ENCODE measurements around the gene MACROD2.

Gene MACROD2

GRCh38 chr20:15578113-15578512, 1582.8 kb downstream of the MACROD2 start:
- DNase-seq, result no peak

GRCh38 chr20:15579688-15580087, 1584.4 kb downstream of the MACROD2 start:
- DNase-seq, result no peak

- DNase-seq, result no peak
These were observed 1586.9 kb downstream of the MACROD2 start for GRCh38 chr20:15582146-15582760.

- DNase-seq, result no peak
These were observed 1589.2 kb downstream of the MACROD2 start for GRCh38 chr20:15584507-15584906.

- DNase-seq, result no peak
These were observed 1597.8 kb downstream of the MACROD2 start for GRCh38 chr20:15593081-15593480.

GRCh38 chr20:15594158-15594695, 1598.9 kb downstream of the MACROD2 start:
- DNase-seq, result no peak

- no peak for DNase-seq
These were observed 1601.0 kb downstream of the MACROD2 start for GRCh38 chr20:15596220-15596890.

GRCh38 chr20:15597306-15597705, 1602.0 kb downstream of the MACROD2 start:
- no peak for DNase-seq

GRCh38 chr20:15599961-15600360, 1604.6 kb downstream of the MACROD2 start:
- DNase-seq, result no peak

GRCh38 chr20:15600565-15600964, 1605.2 kb downstream of the MACROD2 start:
- no peak for DNase-seq

- DNase-seq, result no peak
These were observed 1608.2 kb downstream of the MACROD2 start for GRCh38 chr20:15603506-15603905.

GRCh38 chr20:15603978-15604805, 1608.9 kb downstream of the MACROD2 start:
- DNase-seq, result no peak

GRCh38 chr20:15609921-15610320, 1614.6 kb downstream of the MACROD2 start:
- DNase-seq, result no peak

- no peak for DNase-seq
These were observed 1615.5 kb downstream of the MACROD2 start for GRCh38 chr20:15610787-15611186.

- DNase-seq, result no peak
These were observed 1616.2 kb downstream of the MACROD2 start for GRCh38 chr20:15611541-15611940.

- DNase-seq, result no peak
These were observed 1616.9 kb downstream of the MACROD2 start for GRCh38 chr20:15612198-15612597.

GRCh38 chr20:15612769-15613168, 1617.5 kb downstream of the MACROD2 start:
- no peak for DNase-seq

GRCh38 chr20:15613530-15613929, 1618.2 kb downstream of the MACROD2 start:
- DNase-seq, result no peak

GRCh38 chr20:15616626-15617025, 1621.3 kb downstream of the MACROD2 start:
- no peak for DNase-seq

GRCh38 chr20:15618110-15618509, 1622.8 kb downstream of the MACROD2 start:
- no peak for DNase-seq

- DNase-seq, result no peak
These were observed 1623.6 kb downstream of the MACROD2 start for GRCh38 chr20:15618912-15619311.

- DNase-seq, result no peak
These were observed 1624.0 kb downstream of the MACROD2 start for GRCh38 chr20:15619341-15619740.

- no peak for DNase-seq
These were observed 1624.5 kb downstream of the MACROD2 start for GRCh38 chr20:15619816-15620215.

- DNase-seq, result no peak
These were observed 1627.1 kb downstream of the MACROD2 start for GRCh38 chr20:15622368-15622767.

Measured in suppressor macrophage treated with lipopolysaccharide for 1 hour (primary cell).